ENCODE measurements around the gene DSTN.

DNA sequence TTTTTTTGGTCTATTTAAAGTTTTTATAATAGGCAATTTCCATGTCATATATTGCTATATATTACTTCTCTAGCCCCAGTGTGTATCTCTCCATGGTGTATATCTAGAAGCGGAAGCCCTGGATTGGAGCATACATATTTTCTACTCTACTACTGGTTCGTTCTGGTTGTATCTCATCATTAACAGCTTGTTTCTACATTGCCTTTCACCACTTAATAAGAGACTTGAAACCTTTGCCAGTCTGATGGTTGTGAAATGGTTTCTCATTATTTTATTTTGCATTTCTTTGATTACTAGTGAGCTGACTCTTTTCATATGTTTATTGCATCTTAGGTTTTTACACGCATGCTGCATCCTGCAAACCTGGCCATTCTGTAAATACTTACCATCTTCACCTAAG, 3.6 kb downstream of the DSTN start:
- no peak for TF ChIP-seq POLR2A (IDR thresholded peaks at IDR 0.05)
- TF ChIP-seq, protein P1, sequence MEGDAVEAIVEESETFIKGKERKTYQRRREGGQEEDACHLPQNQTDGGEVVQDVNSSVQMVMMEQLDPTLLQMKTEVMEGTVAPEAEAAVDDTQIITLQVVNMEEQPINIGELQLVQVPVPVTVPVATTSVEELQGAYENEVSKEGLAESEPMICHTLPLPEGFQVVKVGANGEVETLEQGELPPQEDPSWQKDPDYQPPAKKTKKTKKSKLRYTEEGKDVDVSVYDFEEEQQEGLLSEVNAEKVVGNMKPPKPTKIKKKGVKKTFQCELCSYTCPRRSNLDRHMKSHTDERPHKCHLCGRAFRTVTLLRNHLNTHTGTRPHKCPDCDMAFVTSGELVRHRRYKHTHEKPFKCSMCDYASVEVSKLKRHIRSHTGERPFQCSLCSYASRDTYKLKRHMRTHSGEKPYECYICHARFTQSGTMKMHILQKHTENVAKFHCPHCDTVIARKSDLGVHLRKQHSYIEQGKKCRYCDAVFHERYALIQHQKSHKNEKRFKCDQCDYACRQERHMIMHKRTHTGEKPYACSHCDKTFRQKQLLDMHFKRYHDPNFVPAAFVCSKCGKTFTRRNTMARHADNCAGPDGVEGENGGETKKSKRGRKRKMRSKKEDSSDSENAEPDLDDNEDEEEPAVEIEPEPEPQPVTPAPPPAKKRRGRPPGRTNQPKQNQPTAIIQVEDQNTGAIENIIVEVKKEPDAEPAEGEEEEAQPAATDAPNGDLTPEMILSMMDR (IDR thresholded peaks at IDR 0.05): no peak
